SK-MEL-5 (cell line): ENCODE measurements around the gene CCDC126. TPM values are rescaled to one million over a fixed set of nuclear protein-coding genes. Genes with fewer than 3 reads are reported as not detected.
"Not testable (repeated sequence)": the region's sequence is repeated elsewhere in the genome, so short reads cannot be mapped to it uniquely, and the experiment has no call there.

Experiments
- DNase-seq: peaks from one replicate; pipeline ENCODE4 v3.0.0-alpha.2; 2016; ENCODE audit warnings: low read depth, low spot score
- in situ Hi-C: cut with HindIII; loops from 2 replicates; pipeline ENCODE4 v1.10.0; 2016; ENCODE audit warnings: low sequenced_read_pairs, high pct_unique_total_duplicates, low pct_unique_long_range_greater_than_20kb
- polyA plus RNA-seq, 2 experiments: library from polyadenylated mRNA; depleted of rRNA; stranded (reverse); fragments of >200 nt; gene quantifications; 2 replicates each; pipeline ENCODE4 v1.2.3, GENCODE V29; 2015
- total RNA-seq: library from RNA; depleted of rRNA; stranded (reverse); fragments of >200 nt; shearing (Covaris generic); gene quantifications from 2 replicates; pipeline ENCODE4 v1.2.3, GENCODE V29; 2014; rRNA removed

The CCDC126 gene, protein sequence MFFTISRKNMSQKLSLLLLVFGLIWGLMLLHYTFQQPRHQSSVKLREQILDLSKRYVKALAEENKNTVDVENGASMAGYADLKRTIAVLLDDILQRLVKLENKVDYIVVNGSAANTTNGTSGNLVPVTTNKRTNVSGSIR
- total RNA-seq = 11.9 and 15.8 TPM in 2 replicates
- polyA plus RNA-seq (2015; cell fraction: cytosol; rRNA removed) = 10.3 and 15.6 TPM in 2 replicates
- polyA plus RNA-seq (2015; cell fraction: nucleus; rRNA removed) = 8.5 and 13.1 TPM in 2 replicates

DNA sequence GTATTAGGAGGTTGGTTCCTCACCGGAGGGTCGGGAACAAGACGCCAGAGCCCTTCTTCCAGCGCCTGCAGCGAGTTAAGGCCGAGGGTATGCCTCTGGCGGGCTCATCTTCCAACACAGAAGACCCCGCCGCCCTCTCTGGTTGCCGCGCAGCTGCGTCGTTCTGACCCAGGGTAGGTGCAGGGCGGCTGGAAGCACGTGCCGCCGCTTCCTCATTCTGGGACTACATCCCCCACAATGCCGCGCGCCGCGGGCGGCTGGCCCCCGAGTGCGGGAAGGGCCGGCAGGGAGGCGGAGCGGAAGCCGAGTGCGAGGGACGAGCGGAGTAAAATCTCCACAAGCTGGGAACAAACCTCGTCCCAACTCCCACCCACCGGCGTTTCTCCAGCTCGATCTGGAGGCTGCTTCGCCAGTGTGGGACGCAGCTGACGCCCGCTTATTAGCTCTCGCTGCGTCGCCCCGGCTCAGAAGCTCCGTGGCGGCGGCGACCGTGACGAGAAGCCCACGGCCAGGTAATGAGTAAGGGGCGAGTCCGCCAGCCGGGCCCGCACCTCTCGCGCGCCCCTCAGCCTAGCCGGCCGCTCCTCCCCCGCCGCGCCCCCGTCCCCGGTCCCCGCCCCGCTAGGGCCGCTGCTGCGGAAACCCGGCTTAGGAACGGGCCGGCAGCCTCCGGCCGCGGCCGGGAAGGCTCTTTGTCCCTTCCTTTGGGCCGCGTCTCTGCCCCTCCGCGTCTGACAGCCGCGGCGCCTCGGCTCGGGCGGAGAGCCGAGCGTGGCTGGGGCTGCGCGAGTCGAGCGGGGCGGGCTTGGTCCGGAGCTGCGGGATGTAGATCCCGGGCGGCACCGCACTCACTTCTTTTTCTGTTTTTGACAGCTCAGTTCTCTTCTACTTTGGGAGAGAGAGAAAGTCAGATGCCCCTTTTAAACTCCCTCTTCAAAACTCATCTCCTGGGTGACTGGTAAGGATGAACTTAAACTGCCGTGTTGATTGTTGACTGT, at the start of gene CCDC126:
TSS of gene CCDC126 (plus strand) at position 289 of the 998 bp plus-strand sequence. CDS start 13,934 bp downstream, outside the sequence.
- DNase-seq = peak; percentile 96
- in situ Hi-C loops = no loop called here

DNA sequence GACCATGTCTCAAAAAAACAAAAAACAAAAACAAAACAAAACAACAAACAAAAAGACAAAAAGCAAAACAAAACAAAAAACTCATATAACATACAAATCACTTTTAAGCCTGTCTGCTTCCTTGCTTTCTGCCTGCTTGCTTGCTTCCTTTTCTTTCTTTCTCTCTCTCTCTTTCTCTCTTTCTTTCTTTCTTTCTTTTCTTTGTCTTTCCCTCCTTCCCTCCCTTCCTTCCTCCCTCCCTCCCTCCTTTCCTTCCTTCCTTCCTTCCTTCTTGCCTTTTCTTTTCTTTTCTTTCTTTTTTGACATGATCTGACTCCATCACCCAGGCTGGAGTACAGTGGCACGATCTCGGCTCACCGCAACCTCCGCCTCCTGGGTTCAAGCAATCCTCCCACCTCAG, 49.5 kb upstream of the CCDC126 start:
- DNase-seq = no peak
- in situ Hi-C loops = no loop called here

DNA sequence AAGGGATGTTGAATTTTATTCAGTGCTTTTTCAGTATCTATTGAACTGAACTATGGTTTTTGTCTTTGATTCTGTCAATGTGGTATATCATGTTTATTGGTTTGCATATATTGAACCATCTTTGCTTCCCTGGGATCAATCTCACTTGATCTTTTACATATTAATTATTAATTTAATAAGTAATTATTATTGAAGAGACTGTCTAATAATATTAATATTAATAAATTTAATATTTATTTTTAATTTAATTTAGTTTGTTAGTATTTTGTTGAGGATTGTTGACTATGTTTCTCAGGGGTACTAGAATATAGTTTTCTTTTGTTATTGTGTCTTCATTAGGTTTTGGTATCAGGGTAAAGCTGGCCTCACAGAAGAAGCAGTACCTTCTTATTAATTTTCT, 38.9 kb upstream of the CCDC126 start:
- no peak for DNase-seq
- in situ Hi-C loops = no loop called here

DNA sequence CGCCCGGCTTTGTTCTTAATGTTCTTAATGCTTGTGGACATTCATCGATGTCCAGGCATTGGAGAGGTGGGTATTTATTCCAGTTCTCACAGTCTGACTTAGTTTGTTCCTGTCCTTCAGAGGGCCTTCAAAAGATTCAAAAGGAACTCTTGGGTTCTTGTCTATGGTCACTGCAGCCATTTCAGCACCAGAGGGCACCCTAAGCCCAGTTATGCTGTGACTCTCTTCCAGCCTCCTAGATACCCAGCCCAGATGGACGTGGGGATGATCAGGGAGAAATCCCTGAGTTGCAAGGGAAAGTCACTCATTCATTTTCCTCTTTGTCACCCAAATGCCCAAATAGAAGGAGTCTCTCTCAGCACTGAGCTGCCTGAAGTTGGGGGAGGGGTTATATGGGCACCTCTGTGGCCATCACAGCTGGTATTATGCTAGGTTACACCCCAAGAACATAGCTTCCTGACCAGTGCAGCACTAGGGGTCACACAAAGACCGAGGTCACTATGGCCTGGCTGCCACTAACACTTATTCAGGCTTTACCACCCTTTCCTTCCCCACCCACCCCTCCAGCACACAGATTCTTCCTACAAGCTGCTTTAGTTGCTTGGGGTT, 26.5 kb upstream of the CCDC126 start:
- peak; percentile 93 for DNase-seq
- in situ Hi-C loops = no loop called here

DNA sequence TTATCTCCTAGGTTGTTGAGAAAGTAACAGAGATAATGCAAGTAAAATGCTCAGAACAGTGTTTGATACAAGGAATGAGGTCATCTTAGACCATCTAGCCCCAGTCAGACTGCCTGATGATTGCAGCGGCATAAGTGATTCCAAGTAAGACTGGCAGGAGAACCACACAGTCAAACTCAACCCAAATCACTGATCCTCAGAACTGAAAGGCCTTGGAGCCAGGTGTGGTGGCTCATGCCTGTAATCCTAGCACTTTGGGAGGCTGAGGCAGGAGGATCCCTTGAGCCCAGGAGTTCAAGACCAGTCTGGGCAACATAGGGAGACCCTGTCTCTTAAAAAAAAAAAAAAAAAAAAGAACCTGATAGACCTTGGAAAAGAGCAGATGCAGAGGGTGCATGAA, 15.2 kb upstream of the CCDC126 start:
- DNase-seq, in situ Hi-C loops: not testable (repeated sequence)

DNA sequence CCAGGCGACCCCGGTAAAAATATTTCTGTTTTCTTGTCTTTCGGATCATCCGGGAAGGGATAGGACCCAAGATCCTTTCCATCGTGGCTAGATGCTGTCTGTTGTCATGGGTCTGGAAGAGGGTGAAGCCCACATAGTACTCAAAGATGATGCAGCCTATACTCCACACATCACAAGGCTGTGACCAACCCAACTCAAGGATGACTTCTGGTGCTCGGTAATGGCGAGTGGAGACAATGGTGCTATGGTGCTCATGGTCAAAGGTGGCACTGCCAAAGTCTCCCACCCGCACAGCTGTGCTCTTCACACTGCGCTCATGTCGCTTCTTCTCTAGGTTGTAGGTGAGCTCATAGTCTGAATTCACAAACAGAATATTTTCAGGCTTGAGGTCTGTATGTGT, 11.9 kb upstream of the CCDC126 start:
- DNase-seq, in situ Hi-C loops: not testable (repeated sequence)

DNA sequence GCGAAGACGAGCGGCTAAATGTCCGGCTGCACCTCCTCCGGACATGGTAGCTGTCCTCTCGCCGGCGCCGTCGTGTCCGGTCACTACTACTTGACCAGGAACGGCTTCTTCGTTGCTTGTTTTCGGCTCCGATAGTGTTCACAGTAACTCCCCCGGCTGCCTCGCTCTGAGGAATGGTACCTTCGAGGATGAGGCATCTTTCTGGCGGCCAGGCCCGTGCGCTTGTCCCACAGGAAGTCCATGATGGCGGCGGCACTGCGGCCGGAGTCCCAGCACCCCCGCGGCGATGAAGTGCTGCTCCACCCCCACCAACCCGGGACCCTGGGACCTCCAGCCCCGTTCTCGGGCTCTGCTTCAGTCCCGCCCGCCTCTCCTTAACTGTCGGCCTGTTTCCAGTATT, 11.0 kb upstream of the CCDC126 start:
- in situ Hi-C loops = no loop called here
- DNase-seq = no peak

DNA sequence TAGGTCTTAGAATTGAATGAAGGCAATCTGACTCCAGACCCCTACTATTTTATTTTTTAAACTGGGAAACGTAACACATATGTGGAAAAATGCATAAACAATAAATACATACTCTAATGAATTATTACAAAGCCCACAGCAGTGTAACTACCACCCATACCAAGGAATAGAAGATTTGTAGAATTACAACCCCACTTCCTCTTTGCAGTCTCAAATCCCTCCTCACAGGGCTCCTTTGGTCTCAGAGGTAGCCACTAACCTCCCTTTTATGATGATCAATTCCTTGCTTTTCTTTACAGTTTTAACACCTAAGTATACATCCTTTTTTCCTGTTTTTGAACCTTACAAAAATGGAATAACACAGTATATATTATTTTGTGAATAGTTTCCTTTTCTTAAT, 6.7 kb upstream of the CCDC126 start:
- in situ Hi-C loops = no loop called here
- DNase-seq = no peak

DNA sequence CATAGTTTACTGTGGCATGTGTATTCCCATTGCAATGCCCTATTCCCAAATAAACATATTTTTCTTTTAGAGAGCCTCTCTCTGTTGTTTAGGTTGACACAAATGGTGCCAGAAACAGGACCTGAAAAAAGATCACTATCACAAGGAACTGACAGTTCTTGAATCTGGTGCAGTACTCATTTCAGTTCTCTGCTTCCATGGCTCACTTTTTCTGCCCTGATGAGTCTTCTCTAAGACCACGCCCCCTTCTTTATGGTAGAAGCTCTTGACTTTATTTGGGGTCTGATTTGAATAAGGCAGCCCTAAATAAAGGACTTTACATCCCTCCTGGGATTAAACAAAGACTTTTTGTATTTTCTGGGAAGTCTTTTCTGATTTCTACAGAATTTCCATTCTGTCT, 3.5 kb upstream of the CCDC126 start:
- in situ Hi-C loops = no loop called here
- peak; percentile 20 for DNase-seq

DNA sequence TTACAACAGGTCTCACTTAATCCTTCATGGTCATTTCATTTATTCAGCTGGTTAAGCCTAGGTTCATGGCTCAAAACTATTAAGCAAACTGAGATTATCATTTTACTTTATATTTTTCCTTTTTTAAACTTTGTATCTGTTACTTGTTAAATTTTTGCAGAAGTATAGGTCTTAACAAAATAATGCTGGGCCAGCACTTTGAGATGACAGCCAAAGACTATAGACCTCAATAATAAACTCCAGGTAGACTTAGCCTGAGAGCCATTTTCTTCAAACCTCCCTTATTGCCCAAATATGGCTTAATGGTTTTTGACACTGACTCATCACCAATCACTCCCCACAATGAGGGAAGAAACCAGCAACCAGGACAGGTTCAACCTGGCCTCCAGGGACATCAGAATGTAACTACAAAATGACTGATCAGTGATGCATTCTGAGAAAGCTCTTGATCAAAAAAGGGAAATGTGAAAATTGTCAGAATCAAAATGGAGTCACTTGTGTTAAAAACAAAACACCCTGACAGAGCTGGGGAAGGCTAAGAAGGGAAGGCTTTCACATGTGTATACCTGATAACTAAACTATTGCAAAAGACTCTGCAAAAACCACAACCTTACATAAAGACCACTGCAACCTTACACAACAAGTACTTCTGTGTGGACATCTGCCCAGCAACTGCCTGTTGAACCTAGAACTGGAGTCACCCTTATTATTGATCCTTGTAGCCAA, 2.1 kb upstream of the CCDC126 start:
- DNase-seq = no peak
- in situ Hi-C loops = no loop called here

DNA sequence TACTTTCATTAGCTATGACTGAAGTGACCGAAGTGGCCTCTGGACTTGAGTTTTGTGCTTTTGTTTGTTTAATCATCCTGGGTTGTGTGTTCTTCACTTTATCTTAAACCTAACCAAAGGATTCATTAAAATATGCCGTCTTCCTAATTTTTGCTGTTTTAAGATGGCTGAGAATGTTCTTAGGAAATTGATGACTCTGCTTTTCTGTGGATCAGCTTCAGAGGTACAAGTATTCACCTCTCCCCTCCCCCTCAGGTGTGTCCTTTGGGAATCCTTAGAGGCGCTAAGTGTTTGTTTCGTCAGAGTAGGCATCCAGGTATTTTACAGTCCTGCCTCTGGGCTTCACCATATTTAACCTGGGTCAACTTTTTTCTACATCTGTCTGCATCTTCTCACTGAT, 1.1 kb downstream of the CCDC126 start:
- no peak for DNase-seq
- in situ Hi-C loops = no loop called here

DNA sequence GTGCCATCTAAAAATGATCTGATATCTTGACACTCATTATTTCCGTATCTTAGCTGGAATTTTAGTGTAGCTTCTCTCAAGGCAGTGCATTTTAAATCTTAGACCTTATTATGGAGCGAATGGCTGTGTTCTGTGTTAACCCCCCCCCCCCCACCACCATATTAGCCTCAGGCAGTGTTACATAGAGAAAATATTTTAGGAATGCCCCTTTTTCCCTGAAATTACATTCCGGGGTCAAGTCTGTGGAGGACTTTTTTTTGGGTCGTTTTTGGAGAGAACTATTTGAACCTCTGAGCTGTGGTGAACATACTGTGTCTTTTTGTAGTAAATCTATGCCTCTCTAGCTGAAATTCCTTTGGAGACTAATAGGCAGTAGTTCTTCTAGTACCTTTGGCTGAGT, 3.1 kb downstream of the CCDC126 start:
- peak; percentile 25 for DNase-seq
- in situ Hi-C loops = no loop called here

DNA sequence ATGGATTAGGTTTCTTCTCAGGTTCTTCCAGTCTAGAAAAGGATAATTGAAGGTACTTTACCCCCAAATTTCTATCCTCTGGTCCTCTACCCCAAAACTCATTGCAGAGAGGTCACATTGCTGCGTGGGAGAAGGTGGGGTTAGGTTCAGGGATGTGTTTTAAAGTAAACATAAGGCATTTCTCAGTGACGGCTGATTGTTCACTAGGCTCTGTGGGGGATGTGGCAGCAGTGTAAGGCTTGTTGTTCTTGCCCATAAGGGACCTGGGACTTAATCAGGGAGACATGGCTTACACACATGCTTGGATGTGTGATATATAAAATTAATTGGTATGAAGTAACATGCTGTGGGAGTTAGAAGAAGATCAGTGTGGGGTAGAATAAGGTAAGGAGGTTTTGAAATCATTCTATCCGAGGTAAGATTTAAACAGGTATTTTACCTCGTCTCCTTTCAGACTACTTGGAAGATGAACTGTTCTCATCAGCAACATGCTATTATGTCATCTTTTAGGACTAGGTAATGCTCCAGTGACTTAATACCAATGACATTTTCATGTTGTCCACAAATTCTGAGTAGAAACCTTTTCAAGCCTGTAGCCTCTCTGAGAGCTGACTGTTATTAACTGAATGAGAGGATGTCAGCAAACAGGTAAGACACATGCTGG, 6.6 kb downstream of the CCDC126 start:
- DNase-seq = no peak
- in situ Hi-C loops = no loop called here

DNA sequence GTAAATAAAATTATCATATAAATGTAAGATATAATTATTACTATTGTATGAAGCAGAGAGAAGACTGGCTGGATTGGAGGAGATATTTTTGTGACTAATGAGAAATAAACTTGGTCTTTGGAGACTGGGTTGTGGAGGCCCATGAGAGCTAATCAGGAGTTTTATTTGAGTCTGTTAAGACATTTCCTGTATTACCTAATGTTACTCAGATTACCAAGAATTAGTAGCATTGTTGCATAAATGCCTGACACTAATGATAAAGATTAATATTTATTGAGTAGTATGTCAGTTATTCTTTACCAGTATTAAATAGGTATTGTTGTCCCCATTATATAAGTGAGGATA, 7.1 kb downstream of the CCDC126 start:
- in situ Hi-C loops = no loop called here
- DNase-seq = no peak

DNA sequence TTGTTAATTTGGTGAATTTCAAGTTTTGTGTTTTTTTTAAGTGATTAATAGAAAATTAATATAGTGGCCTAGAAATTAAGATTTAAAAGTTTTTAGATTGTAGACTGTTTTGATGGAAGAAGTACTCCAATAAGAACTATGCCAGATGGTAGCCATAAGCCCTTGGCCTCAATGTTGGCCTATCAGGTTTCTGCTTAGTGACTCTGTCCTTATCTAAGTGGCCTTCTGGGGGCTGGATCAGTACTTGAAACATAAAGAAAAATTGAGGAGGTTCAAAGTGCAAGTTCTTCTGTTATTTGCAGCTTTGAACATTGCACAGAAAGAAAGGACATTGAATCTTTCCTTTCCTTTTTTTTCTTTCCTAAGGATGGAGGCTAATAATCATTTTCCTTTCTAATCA, 9.9 kb downstream of the CCDC126 start:
- DNase-seq = no peak
- in situ Hi-C loops = no loop called here

DNA sequence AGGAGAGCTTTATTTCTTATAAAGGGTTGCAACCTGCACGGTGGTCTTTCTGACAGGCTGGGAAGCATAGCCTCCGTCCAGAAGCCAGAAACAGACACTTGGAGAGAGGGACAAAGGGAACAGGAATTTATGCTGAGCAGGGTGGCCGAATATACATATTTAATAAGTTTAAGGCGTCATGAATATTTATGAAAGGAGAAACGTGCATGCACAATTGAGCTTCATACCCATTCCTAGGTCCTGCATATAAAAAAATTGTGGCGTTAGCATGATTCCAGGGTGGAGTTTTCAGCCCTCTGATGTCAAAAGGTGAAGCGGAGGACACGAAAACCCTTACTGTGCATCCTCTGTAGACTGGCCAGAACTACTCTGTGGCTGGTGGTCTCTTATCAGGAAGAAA, 10.7 kb downstream of the CCDC126 start:
- no peak for DNase-seq
- in situ Hi-C loops = no loop called here

DNA sequence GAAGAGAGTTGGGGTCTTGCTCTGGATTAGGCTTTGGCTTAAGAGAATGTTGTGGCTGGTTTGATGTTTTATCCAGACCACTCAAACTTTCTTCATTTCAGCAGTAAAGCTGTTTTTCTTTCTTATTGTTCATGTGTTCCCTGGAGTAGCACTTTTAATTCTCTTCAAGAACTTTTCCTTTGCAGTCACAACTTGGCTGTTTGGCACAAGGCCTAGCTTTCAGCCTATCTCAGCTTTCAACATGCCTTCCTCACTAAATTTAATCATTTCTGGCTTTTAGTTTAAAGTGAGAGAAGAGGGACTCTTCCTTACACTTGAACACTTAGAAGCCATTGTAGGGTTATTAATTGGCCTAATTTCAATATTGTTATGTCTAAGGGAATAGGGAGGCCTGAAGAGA, 18.1 kb downstream of the CCDC126 start:
- no peak for DNase-seq
- in situ Hi-C loops = no loop called here
